GM21515 (cell line): ENCODE results near the gene OPCML.

Experiments
- ATAC-seq: cut with Tn5 transposase; IDR thresholded peaks from one replicate; pipeline ENCODE4 v1.9.1; 2021; ENCODE audit not compliant: unreplicated experiment

The OPCML gene

GRCh38 chr11:132824642-132825041, 707.7 kb downstream of the OPCML start:
- ATAC-seq = no peak

DNA sequence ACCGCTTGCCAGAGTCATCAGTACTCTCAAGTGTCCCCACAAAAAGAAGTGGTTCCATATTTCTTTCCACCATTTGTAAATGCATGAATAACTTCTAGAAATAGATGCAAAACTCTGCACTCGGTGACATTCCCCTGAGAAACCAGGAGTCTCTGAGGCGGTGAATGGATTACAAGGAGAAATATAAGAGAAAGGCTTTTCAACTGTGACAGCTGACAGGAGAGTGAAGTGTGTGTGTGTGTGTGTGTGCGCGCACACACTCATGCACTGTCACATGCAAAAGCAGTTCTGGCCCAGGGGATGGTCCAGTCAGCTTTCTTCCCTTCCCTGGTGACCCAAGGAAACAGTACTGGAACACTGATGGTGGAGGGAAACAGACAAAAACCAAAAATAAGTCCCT, 710.0 kb downstream of the OPCML start:
- no peak for ATAC-seq

DNA sequence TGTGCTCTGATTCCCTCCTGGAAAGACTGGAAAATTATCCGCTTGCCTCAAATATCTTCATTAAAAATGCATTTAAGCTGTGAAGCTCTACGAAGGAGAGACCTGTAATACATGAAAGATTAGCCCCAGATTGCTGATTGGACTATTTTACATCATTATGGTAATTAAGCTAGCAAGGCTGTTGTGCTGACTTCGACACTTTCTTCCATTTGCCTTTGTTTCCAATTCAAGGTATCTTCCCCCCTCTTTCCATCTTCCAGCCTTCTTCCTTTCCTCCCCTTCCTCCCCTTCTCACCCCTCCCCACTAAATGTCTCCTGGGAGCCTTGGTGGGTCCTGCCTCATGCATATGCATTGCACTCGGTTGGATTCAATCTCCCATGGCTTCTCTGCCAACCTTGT, 710.8 kb downstream of the OPCML start:
- ATAC-seq = no peak

DNA sequence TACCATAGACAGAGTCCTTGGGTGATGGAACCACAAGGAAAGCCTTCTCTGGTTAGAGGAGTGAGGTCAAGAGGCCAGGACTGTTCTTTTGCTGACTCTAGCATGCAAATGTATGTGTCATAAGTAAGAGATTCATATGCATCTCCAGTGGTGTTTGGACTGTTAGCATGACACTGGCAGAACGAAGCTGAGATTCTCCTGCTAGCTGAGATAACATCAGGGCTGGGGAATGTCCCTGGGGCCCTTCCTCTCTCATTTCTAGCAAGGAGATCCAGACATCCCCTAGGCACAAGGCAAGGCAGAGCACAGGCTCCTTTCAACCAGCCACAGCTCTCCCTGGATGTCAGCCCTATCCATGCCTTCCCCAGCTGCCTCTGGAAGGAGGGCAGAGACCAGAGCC, 711.3 kb downstream of the OPCML start:
- ATAC-seq = no peak

DNA sequence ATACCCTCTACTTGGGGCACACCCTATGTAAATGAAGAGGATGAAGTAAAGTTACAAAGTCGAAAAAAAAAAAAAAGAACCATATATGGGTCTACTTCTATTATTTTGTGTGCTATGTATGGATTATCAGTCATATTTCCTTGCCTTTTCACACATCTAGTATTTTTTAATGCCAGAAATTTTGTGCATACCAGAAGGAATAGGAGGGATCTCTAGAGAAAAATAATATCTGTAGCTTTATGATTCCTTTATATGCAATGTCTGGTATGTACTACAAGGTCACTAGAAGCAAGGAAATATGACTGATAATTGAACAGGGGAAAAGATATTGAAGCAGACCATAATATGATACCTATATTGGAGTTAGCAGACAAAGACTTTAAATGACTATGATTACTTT, 713.4 kb downstream of the OPCML start:
- no peak for ATAC-seq

DNA sequence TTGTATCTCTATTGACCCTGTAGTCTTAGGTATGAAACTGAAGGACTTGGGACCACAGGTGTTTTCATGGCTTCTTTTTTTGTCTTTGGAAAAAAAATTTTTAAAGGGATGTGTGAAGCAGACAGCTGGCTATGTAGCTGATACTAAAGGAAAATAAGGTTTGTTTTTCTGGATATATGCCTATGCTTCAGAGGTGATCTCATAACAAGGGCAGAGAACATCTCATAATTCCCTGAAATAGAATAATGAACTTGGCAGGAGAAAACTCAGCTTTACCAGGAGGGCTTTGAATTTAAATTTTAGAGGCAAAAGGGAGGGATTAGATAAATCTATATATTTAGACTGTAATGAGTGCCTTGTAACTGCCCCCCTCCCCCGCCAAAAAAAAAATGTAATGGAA, 714.9 kb downstream of the OPCML start:
- no peak for ATAC-seq

- no peak for ATAC-seq
Observed at GRCh38 chr11:132814410-132814809, 717.9 kb downstream of the OPCML start.

DNA sequence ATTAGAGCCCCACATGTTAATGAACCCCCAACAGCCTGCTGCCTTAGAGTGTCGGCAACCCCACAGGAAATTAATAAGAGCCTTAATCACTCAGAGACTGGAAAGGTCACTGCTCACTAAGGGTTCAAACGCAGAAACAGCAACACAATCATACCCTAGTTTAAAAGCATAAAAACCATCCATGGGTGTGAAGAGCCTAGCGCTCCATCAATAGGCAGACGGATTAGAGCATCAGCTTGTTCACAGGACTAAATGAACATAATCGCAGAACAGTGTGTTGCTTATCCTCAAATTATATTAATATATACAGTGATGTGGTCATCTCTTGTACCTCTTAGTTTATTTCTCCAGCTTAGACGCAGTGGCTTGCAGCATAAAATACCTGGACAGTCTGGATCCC, 720.7 kb downstream of the OPCML start:
- ATAC-seq = no peak

DNA sequence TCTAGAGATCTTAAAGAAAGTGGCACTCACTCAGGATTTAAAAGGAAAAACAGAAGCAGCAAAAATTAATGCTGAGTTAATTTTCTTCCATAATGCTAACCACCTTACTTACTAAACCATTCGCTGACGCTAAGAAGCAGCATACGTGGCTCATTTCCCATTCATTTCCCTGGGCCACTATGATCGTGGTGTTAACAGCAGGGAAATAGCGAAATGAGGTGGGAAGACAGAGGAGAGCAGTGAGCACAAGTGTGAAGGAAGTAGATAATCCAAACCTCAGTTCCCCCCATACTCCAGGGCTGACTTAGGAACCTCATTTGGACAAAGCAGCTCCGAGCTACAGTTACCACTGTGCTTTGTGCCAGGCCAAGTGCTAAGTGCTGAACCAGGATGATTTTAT, 723.2 kb downstream of the OPCML start:
- no peak for ATAC-seq

- no peak for ATAC-seq
Observed at GRCh38 chr11:132804258-132804657, 728.0 kb downstream of the OPCML start.

DNA sequence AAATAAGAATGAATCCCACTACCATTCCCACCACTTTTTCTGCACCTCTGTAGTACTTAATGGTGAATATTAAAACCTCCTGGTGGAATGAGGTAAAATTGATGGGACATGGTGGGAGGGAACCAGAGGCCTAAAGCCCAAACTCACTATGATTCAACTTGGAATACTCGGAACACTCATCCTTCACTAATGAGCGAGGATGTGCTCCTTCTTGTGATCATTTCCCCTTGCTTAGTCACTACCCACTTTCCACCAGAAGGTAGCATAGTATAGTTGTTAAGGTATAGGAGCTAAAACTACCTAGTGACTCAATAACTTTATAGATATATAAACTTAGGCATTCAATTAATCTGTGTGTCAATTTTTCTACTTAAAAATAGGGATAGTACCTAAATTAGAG, 728.9 kb downstream of the OPCML start:
- no peak for ATAC-seq

DNA sequence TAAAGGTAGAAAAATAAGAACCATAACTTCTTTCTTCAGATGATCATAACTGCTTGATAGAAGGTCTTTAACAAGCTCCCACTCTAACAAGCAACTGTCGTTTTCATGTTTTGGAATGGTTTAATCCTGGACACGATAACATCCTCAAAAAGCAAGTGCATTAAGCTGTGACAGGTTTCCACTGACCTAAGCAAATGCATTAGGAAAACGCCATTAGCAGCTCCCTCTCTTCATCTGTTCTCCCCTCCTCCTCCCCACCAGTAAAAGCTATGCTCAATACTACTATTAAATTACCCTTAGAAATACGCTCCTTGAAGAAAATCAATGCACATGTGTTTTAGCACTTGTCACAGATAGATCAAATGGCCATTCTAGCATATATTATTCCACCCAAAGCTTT, 729.4 kb downstream of the OPCML start:
- no peak for ATAC-seq

DNA sequence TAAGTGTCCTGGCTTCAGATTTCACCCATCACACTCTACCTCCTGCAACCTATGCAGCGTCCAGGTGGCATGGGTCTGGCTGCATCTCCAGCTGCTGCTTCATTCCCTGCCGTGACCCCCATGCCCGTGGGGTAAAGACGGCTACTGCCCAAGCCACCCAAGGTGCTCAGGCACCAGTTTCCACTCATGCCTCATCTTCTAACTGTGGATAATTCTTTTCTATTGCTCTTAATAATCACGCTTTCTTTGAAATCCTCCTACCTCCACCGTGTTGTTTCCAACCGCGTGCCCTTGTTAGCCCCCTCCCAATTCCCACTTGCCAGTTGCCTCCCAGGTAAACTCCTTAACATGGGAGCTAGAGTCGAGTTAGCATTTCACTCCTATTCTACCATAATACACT, 738.5 kb downstream of the OPCML start:
- no peak for ATAC-seq

DNA sequence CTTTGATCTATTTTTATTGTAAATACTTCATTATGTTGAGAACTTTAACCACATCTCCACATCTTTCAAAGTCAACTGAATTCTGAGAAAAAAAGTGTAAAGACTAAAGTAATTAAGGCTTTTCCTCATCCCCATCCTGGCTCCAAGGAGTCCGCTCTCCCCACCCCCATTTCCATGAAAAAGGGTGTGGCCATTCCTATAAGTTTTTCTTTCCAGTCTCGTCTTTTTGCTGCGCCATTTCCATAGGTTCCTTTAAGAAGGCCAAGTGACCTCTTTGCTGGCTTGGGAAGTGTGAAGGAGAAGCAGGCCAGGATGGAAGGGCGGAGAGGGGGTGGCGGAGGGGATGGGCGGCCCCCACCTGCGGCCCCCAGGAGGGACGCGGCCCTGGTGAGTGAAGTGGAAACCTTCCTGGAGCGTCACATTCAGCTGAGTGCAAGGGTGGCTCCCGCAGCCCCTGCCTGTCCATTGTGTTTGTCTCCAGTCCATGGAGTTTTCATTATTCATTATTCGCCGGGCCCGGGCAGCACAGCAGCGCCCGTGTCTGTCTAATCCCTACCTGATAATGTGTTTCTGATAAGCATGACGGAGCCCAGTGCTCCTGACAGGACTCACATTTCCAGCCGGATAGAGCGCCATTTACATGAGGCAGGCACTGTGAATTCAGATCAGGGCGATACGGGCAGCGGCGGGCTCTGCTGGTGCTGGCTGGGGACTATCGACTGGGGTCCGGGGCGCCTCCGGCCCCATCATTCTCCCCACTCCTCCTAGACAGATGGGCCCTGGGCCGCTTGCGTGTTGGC, 739.8 kb downstream of the OPCML start:
- ATAC-seq = no peak

DNA sequence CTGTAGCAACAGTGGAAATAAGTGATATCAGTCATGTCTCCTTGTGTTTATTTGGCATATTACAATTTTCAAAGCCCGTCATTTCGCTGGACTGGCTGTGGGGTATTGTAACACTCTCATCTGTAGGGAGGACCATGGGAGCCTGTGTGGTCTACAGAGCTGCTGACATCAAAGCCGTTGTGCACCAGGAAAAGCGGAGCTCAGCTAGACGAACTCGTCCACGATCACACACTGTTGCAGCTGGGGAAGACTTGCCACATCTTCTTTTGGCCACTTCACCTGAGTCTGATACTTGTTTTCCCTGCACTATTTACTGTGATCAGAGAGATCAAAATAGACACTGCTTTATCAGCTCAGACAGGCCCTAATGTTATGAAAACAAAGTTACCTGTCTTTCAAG, 741.3 kb downstream of the OPCML start:
- ATAC-seq = no peak

GRCh38 chr11:132790466-132790865, 741.8 kb downstream of the OPCML start:
- no peak for ATAC-seq

DNA sequence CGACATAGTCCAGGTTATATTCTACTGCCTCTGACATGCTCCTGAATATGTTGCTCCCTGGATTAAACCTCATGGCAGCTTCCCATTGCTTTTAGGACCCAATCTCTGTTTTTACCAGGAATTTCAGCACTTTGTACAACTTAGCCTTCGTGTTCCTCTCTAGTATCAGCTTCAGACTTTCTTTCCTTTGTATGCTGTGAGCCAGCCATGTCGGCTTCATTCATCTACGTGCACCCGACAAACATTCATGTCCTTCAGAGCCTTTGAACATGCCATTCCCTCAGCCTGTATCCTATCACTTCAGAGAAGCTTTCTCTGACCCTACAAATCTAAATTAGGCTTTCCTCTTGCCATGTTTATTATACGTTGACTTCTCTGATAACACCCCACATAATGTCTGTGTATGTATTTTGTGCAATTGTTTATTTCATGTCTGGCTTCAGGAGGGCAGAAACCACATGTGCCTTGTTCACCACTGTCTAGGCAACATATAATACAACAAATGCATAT, 743.4 kb downstream of the OPCML start:
- no peak for ATAC-seq

- no peak for ATAC-seq
Observed at GRCh38 chr11:132785878-132786277, 746.4 kb downstream of the OPCML start.

DNA sequence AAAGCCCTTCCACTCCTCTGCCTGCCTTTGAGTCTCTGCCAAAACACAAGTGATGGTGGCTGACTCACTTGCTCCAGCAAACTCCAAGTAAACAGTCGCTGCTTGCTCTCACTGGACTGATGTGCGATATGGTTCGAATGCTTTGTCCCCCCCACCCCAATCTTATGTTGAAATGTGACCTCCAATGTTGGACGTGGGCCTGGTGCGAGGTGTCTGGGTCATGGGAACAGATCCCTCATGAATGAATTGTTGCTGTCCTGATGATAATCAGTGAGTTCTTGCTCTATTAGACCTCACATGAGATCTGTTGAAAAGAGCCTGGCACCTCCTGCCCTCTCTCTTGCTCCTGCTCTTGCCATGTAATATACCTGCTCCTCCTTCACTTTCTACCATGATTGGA, 747.9 kb downstream of the OPCML start:
- no peak for ATAC-seq

DNA sequence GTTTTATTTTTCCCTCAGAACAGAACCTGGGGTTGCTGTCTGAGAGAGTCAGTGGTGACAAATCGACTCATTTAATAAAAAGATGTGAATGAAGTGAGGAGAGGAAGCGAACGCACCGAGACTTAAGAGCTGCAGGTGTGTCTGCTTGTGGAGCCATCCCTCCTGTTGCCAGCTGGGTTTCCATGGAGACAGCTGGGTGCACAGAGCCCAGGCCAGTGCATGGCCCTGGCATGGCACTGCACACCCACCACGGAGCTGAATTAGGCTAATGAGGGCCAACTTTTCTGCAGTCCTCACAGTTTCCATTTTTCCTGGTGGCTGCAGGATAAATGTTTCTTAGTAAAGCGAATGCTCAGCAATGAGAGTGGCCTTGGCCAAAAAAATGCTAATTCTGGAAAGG, 750.2 kb downstream of the OPCML start:
- no peak for ATAC-seq

DNA sequence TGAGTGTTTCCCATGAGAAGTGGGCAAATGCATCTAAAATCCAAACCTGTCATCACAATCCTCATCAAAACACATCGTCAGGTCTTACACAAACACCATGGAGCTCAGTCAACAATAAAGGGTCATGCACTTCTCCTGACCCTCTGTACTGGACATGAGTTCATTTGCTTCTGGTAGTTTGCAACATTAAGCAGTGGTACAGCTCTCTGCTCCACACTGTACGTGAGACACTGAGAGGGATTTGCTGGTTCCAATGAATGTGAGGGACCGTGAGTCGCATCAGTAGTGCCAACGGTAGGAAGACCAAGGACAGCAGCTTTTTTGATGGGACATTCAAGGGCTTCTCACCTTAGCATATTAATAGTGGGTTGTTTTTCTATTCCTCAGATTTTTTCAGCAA, 752.3 kb downstream of the OPCML start:
- ATAC-seq = no peak

DNA sequence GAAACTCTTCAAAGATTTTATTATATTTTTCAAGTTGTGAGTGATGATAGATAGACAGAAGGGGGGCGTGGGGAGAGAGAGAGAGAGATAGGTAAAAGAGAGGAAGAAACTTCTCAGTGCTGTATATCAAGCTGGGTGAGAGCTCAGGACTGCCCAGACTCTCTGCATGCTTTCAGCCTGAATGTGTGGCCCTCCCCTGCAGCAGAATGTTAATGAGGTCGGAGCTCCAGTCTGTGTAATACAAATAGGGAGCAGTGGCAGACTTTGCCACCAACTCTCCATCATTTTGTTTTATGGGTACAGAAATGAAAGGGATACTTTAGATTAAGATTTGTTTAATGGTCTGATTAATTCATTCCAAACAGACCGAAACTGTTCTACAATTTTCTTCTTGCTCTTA, 752.8 kb downstream of the OPCML start:
- ATAC-seq = no peak
